Measurements from ENCODE around the gene YWHAG. TPM values are rescaled to one million over a fixed set of nuclear protein-coding genes. Genes with fewer than 3 reads are reported as not detected.

Gene YWHAG
- total and polyA plus RNA-seq, 2 of the 13 experiments (the other 11 are each of a cell fraction or from before 2014, with no cell fraction given) = 36.9 to 67.5 TPM

- TF ChIP-seq ZNF609 (CRISPR knock-in tag; IDR thresholded peaks at IDR 0.05; ENCODE audit: borderline replicate concordance) (peak; percentile 55; the same call in 1 of the 2 replicates), ZNF644 (CRISPR knock-in tag; IDR thresholded peaks at IDR 0.05; ENCODE audit: low read depth) (peak; percentile 41; the same call in 1 of the 2 replicates), ZNF605 (CRISPR knock-in tag; IDR thresholded peaks at IDR 0.05) (no peak), ZNF710 (CRISPR knock-in tag; IDR thresholded peaks at IDR 0.05; ENCODE audit: borderline replicate concordance) (peak; percentile 22; the same call in 1 of the 2 replicates), CEBPB (IDR thresholded peaks at IDR 0.05; ENCODE audit: borderline replicate concordance, low read depth, low read length) (peak; percentile 33; the same call in 1 of the 2 replicates), IRF9 (CRISPR knock-in tag; IDR thresholded peaks at IDR 0.05; ENCODE audit: borderline replicate concordance) (no peak), KDM6A (CRISPR knock-in tag; IDR thresholded peaks at IDR 0.05; ENCODE audit: low read depth) (peak; percentile 62; the same call in 1 of the 2 replicates), PHF21A (CRISPR knock-in tag; IDR thresholded peaks at IDR 0.05) (0 out of 2 replicates have a peak, but pooled peaks have one; percentile 46), RFX1 (IDR thresholded peaks at IDR 0.05) (no peak), FOXM1 (CRISPR knock-in tag; IDR thresholded peaks at IDR 0.05) (no peak), MLX (CRISPR knock-in tag; IDR thresholded peaks at IDR 0.05) (no peak), FOXP4 (CRISPR knock-in tag; IDR thresholded peaks at IDR 0.05) (peak; percentile 23; the same call in 1 of the 2 replicates), TFAP4 (IDR thresholded peaks at IDR 0.05; ENCODE audit: borderline replicate concordance, low read depth) (peak; percentile 55), SATB2 (CRISPR knock-in tag; IDR thresholded peaks at IDR 0.05) (no peak), EP300 (IDR thresholded peaks at IDR 0.05; ENCODE audit: low read depth in 2 of 2, low read length in 2 of 2) (peak in 1 of 2 experiments; percentile 85; a peak in 2 of 4 replicates), EP300 (CRISPR knock-in tag; IDR thresholded peaks at IDR 0.05; ENCODE audit: borderline replicate concordance) (no peak), HHEX (CRISPR knock-in tag; IDR thresholded peaks at IDR 0.05) (peak; percentile 32; the same call in 1 of the 2 replicates), MED1 (CRISPR knock-in tag; IDR thresholded peaks at IDR 0.05) (0 out of 2 replicates have a peak, but pooled peaks have one; percentile 10)
These were observed 49.4 kb upstream of the YWHAG start (continued) for GRCh38 chr7:76408121-76408560.
